Left lung (tissue), 10 donors: ENCODE results near the gene XPR1. TPM values are rescaled to one million over a fixed set of nuclear protein-coding genes. Genes with fewer than 3 reads are reported as not detected.

Experiments used
- ATAC-seq: fragments of 200-7000 bp; cut with Tn5 transposase; one replicate; pipeline ENCODE4 v1.9.1; 2020; ENCODE audit warnings: moderate library complexity
- DNase-seq, 4 donors: peaks; one replicate each; pipeline ENCODE4 v3.0.0-alpha.2; 2013 to 2020
- H3K27ac ChIP-seq, 2 donors: fragments of 200-600 bp; sonication (generic) in 1 of 2; one replicate each; pipeline versions ENCODE4 v1.5.0 to v1.8.0; 2020 to 2021
- H3K27me3 ChIP-seq, 2 donors: fragments of 200-600 bp; sonication (generic) in 1 of 2; one replicate each; pipeline versions ENCODE4 v1.5.0 to v1.8.0; 2020 to 2021
- H3K36me3 ChIP-seq, 2 donors: fragments of 200-600 bp; sonication (generic) in 1 of 2; one replicate each; pipeline versions ENCODE4 v1.5.0 to v1.8.0; 2020 to 2021
- H3K4me1 ChIP-seq, 2 donors: fragments of 200-600 bp; one replicate each; pipeline ENCODE4 v1.8.0; 2021
- H3K4me3 ChIP-seq, 2 donors: fragments of 200-600 bp; sonication (generic) in 1 of 2; one replicate each; pipeline versions ENCODE4 v1.5.0 to v1.8.0; 2020 to 2021; ENCODE audit warnings: mild to moderate bottlenecking in 1 of 2
- H3K9me3 ChIP-seq, 2 donors: fragments of 200-600 bp; sonication (generic) in 1 of 2; one replicate each; pipeline versions ENCODE4 v1.5.0 to v1.8.0; 2020 to 2021
- CTCF ChIP-seq, 2 donors: fragments of 200-600 bp; sonication (generic) in 1 of 2; IDR thresholded peaks; one replicate each; pipeline versions ENCODE4 v1.5.0 to v1.8.0; 2021; ENCODE audit warnings: antibody characterized with exemption in 2 of 2
- intact Hi-C, 2 donors: fragments of 100-400 bp; cut with DNase I; formaldehyde crosslinking; loops; one replicate each; pipeline versions ENCODE4 v1.11.2 to v1.14.2; 2022
- polyA plus RNA-seq, 6 donors: library from polyadenylated mRNA; unstranded; fragments of 120-200 nt; gene quantifications; one replicate each; pipeline ENCODE4 v1.2.1, GENCODE V29; 2013; ENCODE audit not compliant: insufficient read length in 6 of 6
- total RNA-seq, 2 donors: library from RNA; stranded (reverse); fragmentation: NEBNext Ultra II Directional; extraction: Animal tissue kit (Norgen Biotek cat#: 25700); gene quantifications; one replicate each; pipeline ENCODE4 v1.2.1, GENCODE V29; 2021
- donor health status: DM: no; HTN: yes; CAD: no.
- donor health status: DM: no; HTN: no; CAD: no.

XPR1 gene
- total and polyA plus RNA-seq, 8 donors, result 24.6 to 34.2 (median 27.8) TPM

GRCh38 chr1:180796897-180797640 is 165.2 kb downstream of the XPR1 start:
- no peak for ATAC-seq
- H3K4me1 ChIP-seq, result peaks cover 0 to 13% of the 10 kb centered on the region in 2 donors
- no peak for TF ChIP-seq CTCF (IDR thresholded peaks at IDR 0.05)
- no peaks in the 10 kb centered on the region for H3K36me3 ChIP-seq
- no peaks in the 10 kb centered on the region for H3K27me3 ChIP-seq
- DNase-seq, result no peak
- H3K27ac ChIP-seq, result no peak overlapping the region
- H3K4me3 ChIP-seq, result no peak overlapping the region
- intact Hi-C loops, result no loop called here
- H3K9me3 ChIP-seq, result no peaks in the 10 kb centered on the region

- Histone ChIP-seq H3K27ac (no peak overlapping the region), H3K4me1 (no peaks in the 10 kb centered on the region), H3K9me3 (no peaks in the 10 kb centered on the region), H3K36me3 (peaks cover 0 to under 1% of the 10 kb centered on the region in 2 donors), H3K4me3 (no peak overlapping the region), H3K27me3 (no peaks in the 10 kb centered on the region)
- DNase-seq, result no peak
- intact Hi-C loops, result no loop called here
- ATAC-seq, result no peak
- TF ChIP-seq CTCF (IDR thresholded peaks at IDR 0.05), result no peak
Measured at GRCh38 chr1:180800945-180801344, 169.1 kb downstream of the XPR1 start.

GRCh38 chr1:180802813-180803212 is 171.0 kb downstream of the XPR1 start:
- H3K4me3 ChIP-seq, result no peak overlapping the region
- TF ChIP-seq CTCF (IDR thresholded peaks at IDR 0.05), result no peak
- no peaks in the 10 kb centered on the region for H3K4me1 ChIP-seq
- ATAC-seq (no peak), DNase-seq (no peak)
- intact Hi-C loops, result no loop called here
- no peaks in the 10 kb centered on the region for H3K27me3 ChIP-seq
- H3K27ac ChIP-seq, result no peak overlapping the region
- peaks cover 0 to 18% of the 10 kb centered on the region in 2 donors for H3K36me3 ChIP-seq
- H3K9me3 ChIP-seq, result no peaks in the 10 kb centered on the region

- H3K9me3 ChIP-seq, result no peaks in the 10 kb centered on the region
- no peak overlapping the region for H3K4me3 ChIP-seq
- intact Hi-C loops, result no loop called here
- no peak overlapping the region for H3K27ac ChIP-seq
- DNase-seq (no peak), ATAC-seq (no peak)
- H3K36me3 ChIP-seq, result peaks cover 0 to 21% of the 10 kb centered on the region in 2 donors
- H3K27me3 ChIP-seq, result no peaks in the 10 kb centered on the region
- no peaks in the 10 kb centered on the region for H3K4me1 ChIP-seq
- no peak for TF ChIP-seq CTCF (IDR thresholded peaks at IDR 0.05)
Measured at GRCh38 chr1:180805316-180805715, 173.5 kb downstream of the XPR1 start.

GRCh38 chr1:180811298-180811697 is 179.5 kb downstream of the XPR1 start:
- Histone ChIP-seq H3K27ac (no peak overlapping the region), H3K36me3 (peaks cover 0 to 25% of the 10 kb centered on the region in 2 donors), H3K4me1 (no peaks in the 10 kb centered on the region), H3K4me3 (no peak overlapping the region), H3K27me3 (no peaks in the 10 kb centered on the region), H3K9me3 (no peaks in the 10 kb centered on the region)
- TF ChIP-seq CTCF (IDR thresholded peaks at IDR 0.05), result no peak
- intact Hi-C loops, result no loop called here
- DNase-seq, result no peak
- no peak for ATAC-seq
